ENCODE data around the gene NSD1.
"Not testable (repeated sequence)": the region's sequence is repeated elsewhere in the genome, so short reads cannot be mapped to it uniquely, and the experiment has no call there.

Gene NSD1

DNA sequence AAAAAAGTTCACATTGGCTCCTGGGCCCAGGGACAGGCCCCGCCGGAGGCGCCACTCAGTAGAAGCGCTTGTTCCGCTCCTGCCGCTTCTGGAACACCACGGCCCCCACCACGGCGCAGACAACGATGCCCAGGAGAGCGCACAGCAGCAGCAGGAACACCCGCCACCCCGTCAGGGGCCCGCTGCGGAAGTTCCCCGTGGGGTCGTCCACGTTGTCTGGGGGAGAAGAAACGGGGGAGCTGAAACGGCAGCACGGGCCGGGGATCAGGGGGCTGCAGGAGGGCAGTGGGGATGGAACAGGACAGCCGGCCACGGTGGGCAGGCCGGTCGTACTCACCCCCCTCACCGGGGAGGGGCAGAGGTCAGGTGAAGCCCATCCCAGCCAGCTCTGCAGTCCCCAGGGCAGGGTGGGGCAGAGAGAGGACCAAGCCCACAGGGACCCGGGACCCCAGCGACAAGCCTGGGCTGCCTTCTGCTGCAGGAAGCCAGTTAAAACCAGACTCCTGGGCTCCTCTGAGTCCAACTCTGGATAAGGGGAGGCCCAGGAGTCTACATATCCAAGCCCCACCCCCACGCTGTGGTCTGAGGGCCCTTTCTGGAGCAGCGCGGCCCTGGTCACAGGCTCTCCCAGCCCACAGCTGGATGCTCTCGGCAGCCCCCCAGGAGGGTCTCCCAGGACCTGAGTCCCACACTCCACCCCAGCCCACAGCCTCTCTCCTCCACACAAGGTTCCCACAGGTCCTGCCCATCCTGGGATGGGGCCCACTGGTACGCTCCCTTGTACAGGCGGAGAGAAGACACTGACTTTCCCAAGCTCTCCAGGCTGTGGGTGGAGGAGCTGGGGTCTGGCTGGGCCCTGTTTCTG is 198.7 kb downstream of the NSD1 start:
- no peak for DNase-seq

DNA sequence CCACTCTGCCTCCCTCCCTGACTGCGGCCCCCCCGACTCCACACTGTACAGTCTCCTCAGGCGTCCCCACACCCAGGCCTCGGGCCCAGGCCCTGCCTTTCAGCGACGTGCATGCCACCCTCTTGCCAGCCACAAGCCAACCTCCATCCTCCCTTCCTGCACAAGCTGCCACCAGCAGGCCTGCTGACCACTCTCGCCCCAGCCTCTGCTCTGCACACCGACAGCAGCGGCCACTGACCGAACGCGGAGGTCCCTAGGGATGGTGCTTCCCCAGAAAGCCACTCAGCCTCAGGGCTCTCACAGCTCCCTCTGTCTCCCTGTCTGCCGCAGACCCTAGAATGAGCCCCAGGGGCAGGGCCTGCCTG is 199.3 kb downstream of the NSD1 start:
- DNase-seq: no peak

DNA sequence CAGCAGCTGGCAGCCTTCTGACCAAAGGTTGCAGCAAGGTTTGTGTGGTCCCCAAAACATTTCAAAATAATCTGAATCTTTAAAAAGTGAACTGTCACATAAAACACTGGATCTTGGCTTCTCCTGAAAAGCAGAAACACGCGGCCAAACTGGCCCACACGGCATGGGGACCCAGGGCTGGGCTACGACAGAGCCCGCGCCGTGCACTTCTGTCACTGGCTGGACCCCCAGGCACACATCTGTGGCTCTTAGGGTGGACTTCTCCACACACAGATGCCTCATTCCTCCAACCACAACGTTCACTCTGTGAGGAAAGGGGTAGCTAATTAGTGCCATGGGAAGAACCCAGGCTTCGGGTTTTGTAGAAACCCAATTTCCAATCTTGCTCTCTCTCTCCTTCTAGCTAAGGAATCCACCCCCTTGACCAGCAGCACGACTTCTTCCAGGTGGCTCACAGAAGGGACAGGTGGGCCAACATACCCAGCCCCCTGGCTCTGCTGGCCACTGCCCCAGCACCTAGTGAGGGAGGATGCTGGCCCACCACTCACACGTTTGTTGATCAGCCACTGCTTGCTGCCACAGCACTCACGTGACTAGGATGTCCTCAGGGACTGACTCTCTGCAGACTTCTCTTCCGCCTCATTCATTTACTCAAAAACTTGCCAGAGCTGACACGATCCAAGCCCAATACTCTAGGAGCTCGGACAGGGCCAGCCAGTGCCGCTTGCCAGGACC is 200.0 kb downstream of the NSD1 start:
- no peak for DNase-seq

DNA sequence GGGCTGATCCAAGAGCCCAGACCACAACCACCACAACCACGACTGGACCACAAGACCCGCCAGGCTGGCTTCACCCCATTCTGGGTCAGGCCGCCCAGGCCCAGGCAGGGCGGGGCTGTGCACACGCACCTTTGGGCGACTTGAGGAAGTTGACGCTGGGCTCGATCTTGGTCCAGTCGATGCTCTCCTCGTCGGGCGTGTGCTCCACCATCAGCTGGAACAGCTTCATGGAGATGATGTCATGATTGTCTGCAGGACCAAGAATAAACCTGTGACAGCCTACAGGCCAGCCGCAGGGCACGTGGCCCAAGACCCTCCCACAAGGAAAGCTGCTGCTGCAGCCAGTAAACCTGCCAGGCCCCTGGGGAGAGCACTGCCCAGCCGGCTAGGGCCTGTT is 200.6 kb downstream of the NSD1 start:
- no peak for DNase-seq

DNA sequence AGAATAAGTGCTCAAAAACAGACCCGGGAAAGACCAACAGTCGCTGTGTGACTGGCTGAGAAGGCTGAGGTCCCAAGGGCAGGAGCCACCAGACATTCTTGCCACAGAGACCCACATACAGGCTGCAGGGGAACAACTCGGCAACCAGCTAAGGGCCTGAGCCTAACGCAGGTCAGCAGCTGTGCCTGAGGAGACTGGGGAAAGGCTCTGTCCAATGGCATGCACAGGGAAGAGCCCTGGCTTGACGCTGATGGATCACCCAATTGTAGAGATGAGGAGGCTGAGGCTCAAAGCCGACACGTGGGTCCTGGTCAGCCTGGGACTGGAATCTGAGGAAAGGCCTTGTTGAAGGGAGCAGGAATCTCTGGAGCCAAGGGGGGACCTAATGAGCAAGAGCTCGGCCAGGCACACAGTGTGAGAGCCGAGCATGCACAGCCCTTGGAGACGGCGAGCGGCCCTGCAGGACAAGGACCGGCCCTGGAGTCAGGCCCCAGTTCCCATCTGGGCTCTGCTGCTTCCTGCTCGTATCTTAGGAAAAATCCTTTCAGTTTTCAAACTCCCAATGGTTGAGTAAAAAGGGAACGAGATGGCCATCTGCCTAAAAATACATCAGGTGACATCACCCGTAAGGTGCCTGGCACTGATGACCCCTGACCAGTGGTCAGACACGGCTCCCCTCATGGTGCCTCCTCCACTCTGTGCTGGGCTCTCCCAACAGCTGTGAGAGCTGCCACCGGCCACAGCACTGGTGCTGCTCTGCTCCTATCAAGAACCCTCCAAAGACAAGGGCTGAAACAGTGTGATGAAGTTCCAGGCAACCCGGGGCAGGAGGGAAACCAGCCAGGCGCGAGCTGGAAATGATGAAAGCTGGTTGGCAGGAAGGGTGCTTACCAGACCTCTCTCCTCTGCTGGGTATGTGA is 201.5 kb downstream of the NSD1 start:
- no peak for DNase-seq

DNA sequence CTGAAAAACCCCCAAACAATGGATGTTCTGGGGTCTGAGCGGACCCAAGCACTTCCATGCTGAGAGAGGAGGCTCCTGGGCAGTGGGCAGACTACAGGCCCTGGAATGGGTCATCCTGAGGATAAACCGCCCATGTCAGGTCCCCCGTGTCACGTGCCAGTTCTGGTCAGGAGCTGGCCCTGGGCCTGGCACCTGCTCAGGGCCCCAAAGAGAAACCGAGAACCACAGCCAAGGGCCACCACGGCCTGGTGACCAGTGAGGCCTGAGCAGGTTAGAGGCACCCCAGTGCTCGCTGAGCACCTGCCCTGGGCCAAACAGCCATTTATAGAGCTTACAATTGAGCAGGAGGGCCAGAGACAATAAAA is 202.1 kb downstream of the NSD1 start:
- DNase-seq: no peak

DNA sequence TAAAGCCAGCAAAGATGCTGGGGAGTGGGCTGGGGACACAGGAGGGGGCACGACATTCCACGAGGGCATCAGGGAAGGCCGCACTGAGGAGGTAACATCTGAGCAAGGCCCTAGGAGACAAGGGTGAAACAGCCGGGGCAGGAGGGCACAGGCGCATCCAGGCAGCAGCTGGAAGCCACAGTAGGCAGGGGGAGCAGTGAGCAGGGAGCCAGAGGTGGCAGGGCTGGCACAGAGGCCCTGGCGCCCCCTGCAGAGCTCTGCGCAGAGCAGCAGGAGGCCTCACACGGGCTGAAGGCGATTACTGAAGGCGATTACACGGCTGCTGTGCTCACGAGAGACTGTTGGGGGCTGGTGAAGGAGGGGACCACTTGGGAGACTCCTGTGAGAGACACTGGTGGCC is 202.5 kb downstream of the NSD1 start:
- peak; percentile 15 for DNase-seq

DNA sequence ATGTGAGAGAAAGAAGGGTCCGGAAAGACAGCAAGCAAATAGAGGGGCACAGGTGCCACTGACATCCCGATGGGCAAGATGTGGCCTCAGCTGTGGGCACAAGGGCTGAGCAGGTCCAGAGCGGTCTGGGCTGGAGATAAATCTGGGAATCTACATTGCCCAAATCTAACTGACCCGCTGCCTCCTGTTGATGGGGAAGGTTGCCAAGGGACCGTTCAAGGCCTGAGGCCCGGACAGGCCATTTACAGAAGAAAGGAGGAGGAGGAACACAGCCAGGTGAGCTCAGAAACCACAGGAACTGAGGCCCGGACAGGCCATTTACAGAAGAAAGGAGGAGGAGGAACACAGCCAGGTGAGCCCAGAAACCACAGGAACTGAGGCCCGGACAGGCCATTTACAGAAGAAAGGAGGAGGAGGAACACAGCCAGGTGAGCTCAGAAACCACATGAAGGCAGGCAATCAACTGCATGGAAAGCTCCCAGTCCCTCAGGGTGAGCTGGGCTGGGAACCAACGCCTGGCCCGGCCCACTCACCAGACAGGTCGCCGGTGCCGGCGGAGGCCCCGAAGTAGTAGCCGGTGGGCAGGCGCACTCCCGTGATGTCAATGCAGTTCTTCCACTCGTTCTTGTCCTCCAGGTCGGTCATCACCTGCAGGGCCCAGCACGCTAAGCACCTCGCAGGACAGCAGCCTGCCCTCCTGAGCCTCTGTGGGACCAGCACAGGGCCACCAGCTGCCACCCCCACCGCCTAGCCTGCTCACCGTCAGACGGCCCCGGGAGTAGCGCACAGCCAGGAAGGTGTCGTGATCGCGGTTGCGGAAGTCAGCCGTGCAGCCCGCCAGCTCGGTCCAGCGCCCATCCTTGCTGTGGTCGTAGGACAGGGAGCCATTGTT is 203.3 kb downstream of the NSD1 start:
- no peak for DNase-seq

DNA sequence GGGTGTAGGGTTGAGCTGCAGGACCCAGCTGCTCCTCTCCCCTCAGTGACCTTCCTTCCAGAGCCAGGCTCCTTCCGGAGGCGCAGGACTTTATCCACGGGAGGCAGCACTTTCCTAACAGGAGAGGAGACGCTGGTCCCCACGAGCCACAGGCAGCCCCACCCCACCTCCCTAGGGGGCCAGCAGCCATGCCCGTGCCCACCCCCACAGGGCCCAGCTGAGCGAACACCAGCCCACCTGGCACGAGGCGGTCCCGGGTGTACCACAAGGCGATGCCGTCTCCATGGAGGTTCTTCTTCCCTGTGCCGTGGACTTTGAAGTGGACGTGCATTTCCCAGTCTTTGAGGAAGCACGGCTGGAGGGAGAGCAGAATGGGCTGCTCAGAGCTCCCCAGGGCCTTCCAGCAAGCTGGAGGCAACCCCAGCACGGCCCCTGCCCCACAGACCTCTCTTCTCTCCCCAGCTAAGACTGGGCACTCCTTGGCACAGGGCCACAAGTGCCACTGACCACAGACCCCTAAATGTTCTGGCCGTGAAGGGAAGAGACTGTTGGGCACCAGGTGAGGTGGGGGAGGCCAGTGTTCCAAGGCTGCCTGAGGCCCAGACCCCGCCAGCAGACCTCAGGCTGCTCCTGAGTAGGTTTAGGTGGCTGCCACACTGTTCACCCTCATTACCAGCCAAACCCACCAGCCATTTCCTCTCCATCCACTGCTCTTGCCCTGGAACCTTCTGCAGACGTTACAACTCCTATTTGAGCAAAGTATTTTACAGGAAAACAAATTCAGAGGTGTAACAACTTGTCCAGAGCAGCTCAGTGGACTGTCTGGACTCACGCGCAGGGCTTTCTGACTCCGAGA is 204.9 kb downstream of the NSD1 start:
- no peak for DNase-seq

DNA sequence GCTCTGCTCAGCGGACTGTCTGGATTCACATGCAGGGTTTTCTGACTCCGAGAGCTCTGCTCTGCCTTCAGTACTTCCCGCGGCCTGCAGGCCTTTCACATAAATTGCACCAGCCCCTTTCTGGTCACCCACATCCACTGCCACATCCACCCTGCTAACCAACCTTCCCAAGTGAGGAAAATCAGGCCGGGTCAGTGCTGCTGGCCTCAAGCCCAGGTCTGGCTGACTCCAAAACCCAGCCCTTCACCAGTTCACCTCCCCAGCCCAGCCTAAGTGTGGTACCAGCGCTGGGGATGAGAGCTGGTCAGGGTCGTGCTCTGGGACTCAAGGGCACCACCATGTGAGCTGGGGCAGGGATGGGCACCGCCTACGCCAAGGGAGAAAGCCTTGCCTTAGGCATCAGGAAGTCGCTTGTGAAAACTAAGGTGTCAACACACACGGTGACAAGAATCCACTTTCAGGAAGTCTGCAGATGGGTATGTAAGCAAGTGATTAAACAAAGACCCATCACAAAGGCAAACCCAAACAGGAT is 205.6 kb downstream of the NSD1 start:
- DNase-seq: no peak

DNA sequence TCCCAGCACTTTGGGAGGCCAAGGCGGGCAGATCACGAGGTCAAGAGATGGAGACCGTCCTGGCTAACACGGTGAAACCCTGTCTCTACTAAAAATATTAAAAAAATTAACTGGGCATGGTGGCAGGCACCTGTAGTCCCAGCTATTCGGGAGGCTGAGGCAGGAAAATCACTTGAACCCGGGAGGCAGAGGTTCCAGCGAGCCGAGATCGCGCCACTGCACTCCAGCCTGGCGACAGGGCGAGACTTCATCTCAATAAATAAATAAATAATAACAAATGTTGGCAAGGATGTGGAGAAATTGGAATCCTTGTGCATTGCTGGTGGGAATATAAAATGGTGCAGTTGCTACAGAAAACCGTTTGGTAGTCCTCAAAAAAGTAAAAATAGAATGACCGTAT is 209.4 kb downstream of the NSD1 start:
- not testable (repeated sequence) for DNase-seq

DNA sequence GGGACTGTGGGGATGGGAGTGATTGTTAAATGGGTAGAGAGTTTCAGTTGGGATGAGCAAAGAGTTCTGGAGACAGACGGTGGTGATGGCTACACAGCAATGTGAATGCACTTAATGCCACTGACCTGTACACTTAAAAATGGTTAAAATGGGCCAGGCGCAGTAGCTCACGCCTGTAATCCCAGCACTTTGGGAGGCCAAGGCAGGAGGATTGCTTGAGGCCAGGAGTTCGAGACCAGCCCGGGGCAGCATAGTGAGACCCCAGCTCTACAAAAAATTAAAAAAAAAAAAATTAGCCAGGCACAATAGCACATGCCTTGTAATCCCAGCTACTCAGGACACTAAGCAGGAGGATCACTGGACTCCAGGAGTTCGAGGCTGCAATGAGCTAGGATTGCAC is 210.2 kb downstream of the NSD1 start:
- no peak for DNase-seq

DNA sequence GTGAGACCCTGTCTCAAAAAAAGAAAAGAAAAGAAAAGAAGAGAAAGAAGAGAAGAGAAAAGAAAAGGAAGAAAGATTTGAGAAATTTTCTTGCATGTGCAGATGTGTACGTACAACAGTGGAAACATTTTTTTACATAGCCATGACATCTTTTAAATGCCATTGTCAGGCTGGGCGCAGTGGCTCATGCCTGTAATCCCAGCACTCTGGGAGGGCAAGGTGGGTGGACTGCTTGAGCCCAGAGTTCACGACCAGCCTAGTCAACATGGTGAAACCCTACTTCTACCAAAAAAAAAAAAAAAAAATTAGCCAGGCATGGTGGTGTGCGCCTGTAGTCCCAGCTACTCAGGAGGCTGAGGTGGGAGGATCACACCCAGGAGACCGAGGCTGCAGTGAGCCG is 211.3 kb downstream of the NSD1 start:
- no peak for DNase-seq

DNA sequence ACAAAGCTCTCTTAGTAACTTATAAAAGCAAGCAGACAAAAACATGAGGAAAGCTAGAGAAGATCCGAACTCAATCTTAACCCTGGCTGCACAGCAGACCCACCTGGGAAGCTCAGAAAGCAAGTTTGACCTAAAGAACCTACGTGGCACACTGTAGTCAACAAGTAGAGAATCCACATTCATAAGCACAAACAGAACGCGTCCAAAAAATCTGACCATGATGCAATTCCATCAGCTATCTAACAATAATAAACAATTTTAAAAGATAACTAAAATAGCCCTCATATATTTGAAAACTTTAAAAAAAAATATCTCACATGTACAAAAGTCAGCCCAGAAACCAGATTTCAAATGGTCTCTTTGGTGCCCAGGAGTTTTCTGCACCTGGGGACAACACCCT is 213.2 kb downstream of the NSD1 start:
- no peak for DNase-seq

DNA sequence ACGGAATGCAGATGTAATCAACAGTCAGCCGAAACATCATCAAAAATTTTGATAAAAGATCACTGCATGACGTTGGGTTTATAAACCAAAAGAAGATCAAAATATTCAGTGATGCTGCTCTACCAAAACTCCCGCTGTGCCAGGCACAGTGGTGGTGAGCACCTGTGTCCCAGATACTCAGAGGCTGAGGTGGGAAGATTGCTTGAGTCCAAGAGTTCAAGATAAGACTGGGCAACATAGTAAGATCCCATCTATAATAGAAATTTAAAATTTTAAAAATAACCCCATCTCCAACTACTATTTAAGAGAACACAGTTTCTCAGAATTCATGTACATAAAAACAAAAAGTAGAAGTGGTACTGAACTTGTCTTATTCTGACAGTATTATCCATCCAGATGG is 214.1 kb downstream of the NSD1 start:
- no peak for DNase-seq

DNA sequence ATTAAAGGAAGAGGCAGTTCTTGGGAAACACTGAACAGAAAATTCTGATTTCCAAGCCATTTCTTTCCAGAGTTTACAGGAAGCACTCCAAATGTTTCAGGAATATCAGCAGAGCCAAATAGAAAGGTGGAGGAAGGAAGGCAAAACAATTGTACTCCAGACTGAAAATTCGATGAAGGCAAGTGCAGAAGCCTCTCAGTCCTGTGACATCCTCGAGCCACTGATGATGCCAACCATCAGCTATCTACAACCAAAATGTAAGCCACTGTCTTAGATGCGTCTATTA is 215.7 kb downstream of the NSD1 start:
- DNase-seq: no peak

DNA sequence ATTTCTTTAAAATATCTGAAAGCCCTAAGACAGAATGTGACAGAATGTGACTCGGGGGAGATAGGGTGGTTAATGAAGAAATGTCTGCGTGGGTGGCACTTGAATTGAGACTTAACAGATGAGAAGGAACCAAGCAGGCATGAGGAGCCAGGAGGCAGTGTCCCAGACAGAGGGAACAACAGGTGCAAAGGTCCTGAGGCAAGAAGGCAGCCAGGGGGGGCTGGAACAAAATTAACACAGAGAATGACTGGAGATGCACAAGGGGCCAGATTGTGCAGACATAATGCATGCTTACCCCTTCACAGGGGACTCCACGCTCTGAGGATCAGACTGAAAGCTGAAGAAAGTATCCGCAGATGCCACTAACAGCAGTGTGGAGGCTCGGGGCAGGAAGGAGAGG is 216.2 kb downstream of the NSD1 start:
- DNase-seq: no peak

Measured in CD4-positive, alpha-beta T cell treated with Interleukin-17A for 1 hour (primary cell).